Prostate gland (tissue), 2 donors: Measurements from ENCODE around the gene ITPR2. TPM values are rescaled to one million over a fixed set of nuclear protein-coding genes. Genes with fewer than 3 reads are reported as not detected.

ENCODE experiments used
- DNase-seq: peaks from one replicate; pipeline ENCODE4 v3.0.0-alpha.2; 2019; ENCODE audit warnings: low spot score
- H3K27ac ChIP-seq, 2 donors: fragments of 200-600 bp; sonication (generic); 2 replicates each; pipeline ENCODE4 v1.5.1; 2017 to 2019
- H3K27me3 ChIP-seq: fragments of 200-600 bp; sonication (generic); replicated peaks from 2 replicates; pipeline ENCODE4 v1.5.1; 2019; ENCODE audit not compliant: insufficient read depth
- H3K36me3 ChIP-seq, 2 donors: fragments of 200-600 bp; sonication (generic); 1 replicate in 1 of 2; 2 replicates in 1 of 2; pipeline versions ENCODE4 v1.5.1 to v1.8.1; 2017 to 2019
- H3K4me1 ChIP-seq: fragments of 200-600 bp; sonication (generic); replicated peaks from 2 replicates; pipeline ENCODE4 v1.5.1; 2019
- H3K4me3 ChIP-seq, 2 donors: fragments of 200-600 bp; sonication (generic); 2 replicates each; pipeline ENCODE4 v1.5.1; 2017 to 2019
- H3K9me3 ChIP-seq: fragments of 200-600 bp; sonication (generic); 2 replicates; pipeline ENCODE4 v1.5.1; 2017
- POLR2A ChIP-seq: fragments of 450-650 bp; IDR thresholded peaks from one replicate; pipeline ENCODE4 v1.6.1; 2016; ENCODE audit warnings: antibody characterized with exemption, mild to moderate bottlenecking
- POLR2AphosphoS5 ChIP-seq: sonication (generic); formaldehyde crosslinking; IDR thresholded peaks from one replicate; pipeline ENCODE4 v1.6.1; 2017; ENCODE audit warnings: antibody characterized with exemption
- WGBS: methylation state at CpG from one replicate; pipeline ENCODE4 v1.1.5; 2018; 5-methylcytosine and 5-hydroxymethylcytosine counted together
- intact Hi-C: fragments of 100-400 bp; cut with DNase I; formaldehyde crosslinking; loops from one replicate; pipeline ENCODE4 v1.14.2; 2022
- total RNA-seq, 2 donors: library from RNA; depleted of rRNA; stranded (reverse); fragments of >200 nt; gene quantifications; one replicate each; pipeline ENCODE4 v1.1.0, GENCODE V29; 2016
- TF ChIP-seq, protein P1 (sequence below), 4 experiments: fragments of 200-600 bp in 2 of 4; fragments of 450-650 bp in 2 of 4; sonication (generic) in 2 of 4; IDR thresholded peaks; 1 replicate in 3 of 4; 2 replicates in 1 of 4; pipeline ENCODE4 v1.5.1; 2016 to 2019; ENCODE audit warnings: antibody characterized with exemption in 4 of 4, mild to moderate bottlenecking in 2 of 4, moderate library complexity in 2 of 4

Gene ITPR2
- total RNA-seq, 2 donors from 2014 or later: 30.0 to 44.4 TPM

DNA sequence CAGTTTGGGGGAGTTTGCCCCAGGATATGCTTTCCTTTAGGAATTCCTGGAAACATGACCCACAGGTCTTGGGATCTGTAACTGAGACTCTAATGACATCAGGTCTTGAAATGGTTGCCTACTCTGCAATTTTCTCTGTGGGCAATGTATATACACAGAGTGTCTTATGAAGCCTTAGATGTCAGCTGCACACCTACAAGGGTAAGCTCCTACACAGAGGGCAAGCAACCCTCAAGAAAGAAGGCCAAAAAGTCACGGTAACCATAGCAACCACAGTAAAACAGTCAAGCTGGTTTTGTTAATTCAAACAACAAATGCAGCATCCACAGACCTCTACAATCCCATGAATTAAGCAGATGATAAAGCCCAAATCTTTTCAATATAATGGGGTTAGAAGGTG is 344.6 kb downstream of the ITPR2 start:
- no peak overlapping the region for H3K27ac ChIP-seq
- WGBS: 85% methylated on average over 1 of the region's 1 CpG
- no peaks in the 10 kb centered on the region for H3K36me3 ChIP-seq
- intact Hi-C loops: no loop called here
- no peak overlapping the region for H3K4me3 ChIP-seq
- H3K4me1 ChIP-seq: no peaks in the 10 kb centered on the region
- TF ChIP-seq POLR2A (no peak), POLR2AphosphoS5 (no peak)
- TF ChIP-seq, protein P1, sequence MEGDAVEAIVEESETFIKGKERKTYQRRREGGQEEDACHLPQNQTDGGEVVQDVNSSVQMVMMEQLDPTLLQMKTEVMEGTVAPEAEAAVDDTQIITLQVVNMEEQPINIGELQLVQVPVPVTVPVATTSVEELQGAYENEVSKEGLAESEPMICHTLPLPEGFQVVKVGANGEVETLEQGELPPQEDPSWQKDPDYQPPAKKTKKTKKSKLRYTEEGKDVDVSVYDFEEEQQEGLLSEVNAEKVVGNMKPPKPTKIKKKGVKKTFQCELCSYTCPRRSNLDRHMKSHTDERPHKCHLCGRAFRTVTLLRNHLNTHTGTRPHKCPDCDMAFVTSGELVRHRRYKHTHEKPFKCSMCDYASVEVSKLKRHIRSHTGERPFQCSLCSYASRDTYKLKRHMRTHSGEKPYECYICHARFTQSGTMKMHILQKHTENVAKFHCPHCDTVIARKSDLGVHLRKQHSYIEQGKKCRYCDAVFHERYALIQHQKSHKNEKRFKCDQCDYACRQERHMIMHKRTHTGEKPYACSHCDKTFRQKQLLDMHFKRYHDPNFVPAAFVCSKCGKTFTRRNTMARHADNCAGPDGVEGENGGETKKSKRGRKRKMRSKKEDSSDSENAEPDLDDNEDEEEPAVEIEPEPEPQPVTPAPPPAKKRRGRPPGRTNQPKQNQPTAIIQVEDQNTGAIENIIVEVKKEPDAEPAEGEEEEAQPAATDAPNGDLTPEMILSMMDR (IDR thresholded peaks at IDR 0.05): no peak
- no peaks in the 10 kb centered on the region for H3K27me3 ChIP-seq
- DNase-seq: no peak
- no peaks in the 10 kb centered on the region for H3K9me3 ChIP-seq

DNA sequence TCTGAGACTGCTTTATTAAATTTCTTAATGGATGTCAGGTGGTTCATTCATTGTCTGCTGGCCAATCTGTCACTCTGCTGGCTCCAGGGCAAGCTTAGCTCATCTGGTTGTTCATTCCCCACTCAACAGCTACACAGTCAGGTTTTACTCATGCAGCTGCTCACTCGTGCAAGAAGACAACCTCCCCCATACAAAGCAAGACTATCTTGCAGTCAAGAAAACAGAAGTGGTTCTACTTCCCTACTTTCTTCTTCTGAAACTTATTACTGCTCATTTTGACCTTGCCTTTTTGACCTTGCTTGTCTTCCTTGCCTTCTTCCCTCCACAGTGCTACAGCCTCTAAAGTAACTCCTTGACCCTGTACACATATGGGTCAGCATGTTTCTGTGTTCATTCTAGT is 359.7 kb downstream of the ITPR2 start:
- Histone ChIP-seq H3K4me3 (no peak overlapping the region), H3K27me3 (no peaks in the 10 kb centered on the region), H3K27ac (no peak overlapping the region), H3K4me1 (no peaks in the 10 kb centered on the region), H3K9me3 (no peaks in the 10 kb centered on the region), H3K36me3 (no peaks in the 10 kb centered on the region)
- no peak for DNase-seq
- TF ChIP-seq, protein P1 (IDR thresholded peaks at IDR 0.05): no peak
- TF ChIP-seq POLR2A (no peak), POLR2AphosphoS5 (no peak)
- WGBS: 50% methylated on average over 1 of the region's 1 CpG
- intact Hi-C loops: no loop called here

DNA sequence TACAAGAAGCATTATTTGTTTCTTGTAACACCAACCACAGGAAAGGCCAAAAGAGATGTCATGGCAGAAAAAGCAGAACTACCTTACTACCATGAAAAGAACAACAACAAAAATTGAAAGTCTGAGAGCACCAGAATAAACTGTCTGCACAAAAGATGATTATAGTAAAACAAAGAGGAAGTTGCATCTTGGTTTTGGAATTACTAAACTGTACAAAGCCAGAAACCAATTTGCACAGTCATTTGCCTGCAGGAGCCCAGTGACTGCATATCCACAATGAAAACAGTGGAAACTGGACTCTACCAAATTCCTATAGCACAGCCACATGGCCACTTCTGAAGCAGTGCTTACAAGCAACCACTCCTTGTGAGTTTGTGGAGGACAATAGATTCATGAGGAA is 361.4 kb downstream of the ITPR2 start:
- no peak for TF ChIP-seq POLR2A
- no peak for TF ChIP-seq POLR2AphosphoS5
- TF ChIP-seq, protein P1 (IDR thresholded peaks at IDR 0.05): no peak
- H3K9me3 ChIP-seq: no peaks in the 10 kb centered on the region
- H3K27me3 ChIP-seq: no peaks in the 10 kb centered on the region
- H3K36me3 ChIP-seq: no peaks in the 10 kb centered on the region
- no peaks in the 10 kb centered on the region for H3K4me1 ChIP-seq
- no peak overlapping the region for H3K4me3 ChIP-seq
- DNase-seq: no peak
- intact Hi-C loops: no loop called here
- H3K27ac ChIP-seq: no peak overlapping the region

DNA sequence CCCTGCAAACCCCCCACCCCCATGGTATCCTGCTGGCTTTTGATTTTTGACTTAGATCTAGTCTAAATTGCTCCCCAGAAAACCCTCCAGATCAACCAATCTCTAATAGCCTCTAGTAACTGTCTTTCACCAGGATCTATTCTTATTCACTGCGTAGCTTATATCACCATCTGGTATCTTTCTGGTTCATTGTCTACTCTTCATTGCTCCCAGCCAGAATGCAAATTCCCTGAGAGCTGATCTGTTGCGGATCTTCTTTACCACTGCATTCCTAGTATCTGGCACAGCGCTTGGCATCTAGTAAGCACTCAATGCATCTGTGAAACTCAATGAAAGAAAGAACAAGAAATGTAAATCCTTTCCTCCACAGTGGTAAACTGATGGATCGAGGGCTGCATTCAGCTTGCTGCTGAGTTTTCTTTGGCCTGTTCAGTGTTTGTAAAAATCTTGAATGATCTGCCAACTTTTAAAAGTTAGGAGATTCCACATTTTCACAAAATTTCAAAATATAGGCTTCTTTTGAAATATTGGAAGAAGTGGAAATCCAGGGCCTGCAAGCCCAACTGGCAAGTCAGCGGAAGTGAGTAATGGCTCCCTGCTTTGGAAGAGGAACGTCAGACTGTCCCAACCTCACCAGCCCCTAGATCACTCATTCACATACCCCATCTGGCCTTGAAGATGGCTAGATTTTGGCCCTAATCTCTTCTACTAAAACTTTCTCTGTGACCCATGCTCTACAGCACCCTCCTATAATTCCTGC is 363.4 kb downstream of the ITPR2 start:
- intact Hi-C loops: no loop called here
- no peaks in the 10 kb centered on the region for H3K4me1 ChIP-seq
- no peak overlapping the region for H3K27ac ChIP-seq
- H3K36me3 ChIP-seq: no peaks in the 10 kb centered on the region
- no peaks in the 10 kb centered on the region for H3K27me3 ChIP-seq
- WGBS: 96% methylated on average over 6 of the region's 6 CpGs
- no peaks in the 10 kb centered on the region for H3K9me3 ChIP-seq
- TF ChIP-seq POLR2A: no peak
- no peak for TF ChIP-seq POLR2AphosphoS5
- TF ChIP-seq, protein P1 (IDR thresholded peaks at IDR 0.05): no peak
- no peak for DNase-seq
- no peak overlapping the region for H3K4me3 ChIP-seq

DNA sequence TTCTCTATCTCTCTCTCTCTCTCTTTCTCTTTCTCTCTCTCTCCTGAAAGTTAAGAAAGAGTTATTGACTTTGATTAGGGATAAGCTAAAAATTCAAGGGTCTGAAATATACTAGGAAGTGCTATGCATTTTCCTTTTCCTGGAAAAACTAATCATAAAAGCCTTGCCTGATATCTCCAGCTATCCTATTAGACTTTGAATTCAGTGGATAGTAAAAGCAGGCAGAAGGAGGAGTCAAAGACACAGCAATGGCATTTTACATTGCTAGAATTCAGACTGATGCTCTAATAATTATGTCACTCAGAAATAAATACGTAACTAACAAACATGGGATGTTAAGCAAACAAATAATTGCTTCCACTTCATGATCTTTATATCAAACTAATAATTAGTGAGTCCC is 365.6 kb downstream of the ITPR2 start:
- intact Hi-C loops: no loop called here
- Histone ChIP-seq H3K4me1 (no peaks in the 10 kb centered on the region), H3K4me3 (no peak overlapping the region), H3K9me3 (no peaks in the 10 kb centered on the region), H3K36me3 (no peaks in the 10 kb centered on the region), H3K27ac (no peak overlapping the region), H3K27me3 (no peaks in the 10 kb centered on the region)
- 100% methylated on average over 1 of the region's 1 CpG for WGBS
- no peak for TF ChIP-seq POLR2AphosphoS5
- TF ChIP-seq, protein P1 (IDR thresholded peaks at IDR 0.05): no peak
- no peak for TF ChIP-seq POLR2A
- no peak for DNase-seq
